B cell (primary cell): ENCODE data around the gene STUM.

Experiments
- EZH2 ChIP-seq: IDR thresholded peaks from 2 replicates; pipeline ENCODE4 v1.6.1; 2012; ENCODE audit warnings: borderline replicate concordance, low read depth, mild to moderate bottlenecking, moderate library complexity, low read length; ENCODE audit not compliant: insufficient read depth, poor library complexity, severe bottlenecking
- TF ChIP-seq, protein P1 (sequence below): fragments of 200-600 bp; IDR thresholded peaks from one replicate; pipeline ENCODE4 v1.8.0; 2022; ENCODE audit warnings: antibody characterized with exemption, mild to moderate bottlenecking

DNA sequence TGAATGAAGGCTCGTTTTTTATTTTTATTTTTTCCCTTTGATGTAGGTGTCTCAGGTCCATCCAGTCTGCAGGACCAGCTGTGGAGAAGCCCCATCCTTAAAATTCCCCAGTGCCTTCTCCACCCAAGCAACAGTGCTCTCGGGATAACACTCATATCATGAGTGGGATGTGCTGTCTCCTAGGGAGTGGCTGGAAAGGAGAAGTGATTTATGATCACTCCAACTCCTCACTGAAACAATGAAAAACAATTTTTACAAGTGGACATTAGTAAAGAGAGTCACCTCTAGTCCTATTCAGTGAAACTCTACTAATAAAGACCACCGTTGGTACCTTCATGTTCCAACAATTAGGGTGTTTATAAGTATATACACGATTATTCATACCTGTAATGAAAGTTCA, 3.5 kb downstream of the STUM start:
- TF ChIP-seq, protein P1, sequence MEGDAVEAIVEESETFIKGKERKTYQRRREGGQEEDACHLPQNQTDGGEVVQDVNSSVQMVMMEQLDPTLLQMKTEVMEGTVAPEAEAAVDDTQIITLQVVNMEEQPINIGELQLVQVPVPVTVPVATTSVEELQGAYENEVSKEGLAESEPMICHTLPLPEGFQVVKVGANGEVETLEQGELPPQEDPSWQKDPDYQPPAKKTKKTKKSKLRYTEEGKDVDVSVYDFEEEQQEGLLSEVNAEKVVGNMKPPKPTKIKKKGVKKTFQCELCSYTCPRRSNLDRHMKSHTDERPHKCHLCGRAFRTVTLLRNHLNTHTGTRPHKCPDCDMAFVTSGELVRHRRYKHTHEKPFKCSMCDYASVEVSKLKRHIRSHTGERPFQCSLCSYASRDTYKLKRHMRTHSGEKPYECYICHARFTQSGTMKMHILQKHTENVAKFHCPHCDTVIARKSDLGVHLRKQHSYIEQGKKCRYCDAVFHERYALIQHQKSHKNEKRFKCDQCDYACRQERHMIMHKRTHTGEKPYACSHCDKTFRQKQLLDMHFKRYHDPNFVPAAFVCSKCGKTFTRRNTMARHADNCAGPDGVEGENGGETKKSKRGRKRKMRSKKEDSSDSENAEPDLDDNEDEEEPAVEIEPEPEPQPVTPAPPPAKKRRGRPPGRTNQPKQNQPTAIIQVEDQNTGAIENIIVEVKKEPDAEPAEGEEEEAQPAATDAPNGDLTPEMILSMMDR: no peak
- TF ChIP-seq EZH2: no peak
